ENCODE results near the gene POLG2.
"Not testable (repeated sequence)": the region's sequence is repeated elsewhere in the genome, so short reads cannot be mapped to it uniquely, and the experiment has no call there.

DNA sequence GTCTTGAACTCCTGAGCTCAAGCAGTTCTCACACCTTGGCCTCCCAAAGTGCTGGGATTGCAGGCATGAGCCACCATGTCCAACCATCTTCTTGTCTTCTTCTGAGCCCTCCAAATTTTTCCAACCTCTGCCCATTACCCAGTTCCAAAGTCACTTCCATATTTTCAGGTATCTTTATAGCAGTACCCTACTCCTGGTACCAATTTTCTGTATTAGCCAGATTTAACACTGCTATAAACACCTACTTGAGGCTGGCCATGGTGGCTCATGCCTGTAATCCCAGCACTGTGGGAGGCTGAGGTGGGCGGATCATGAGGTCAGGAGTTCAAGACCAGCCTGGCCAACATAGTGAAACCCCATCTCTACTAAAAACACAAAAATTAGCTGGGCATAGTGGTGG lies 57.3 kb downstream of the POLG2 start:
- not testable (repeated sequence) for TF ChIP-seq POLR2A (IDR thresholded peaks at IDR 0.05; ENCODE audit: low read length); GATA1 (IDR thresholded peaks at IDR 0.05; ENCODE audit: low read depth, low read length)

Data from erythroblast (primary cell).